HepG2 (cell line): ENCODE measurements around the gene SSBP4. TPM values are rescaled to one million over a fixed set of nuclear protein-coding genes. Genes with fewer than 3 reads are reported as not detected.
A peak's percentile ranks its signal among the peaks of the same experiment; 100 is the strongest.

Experiments
- CEBPG ChIP-seq: IDR thresholded peaks from 2 replicates; pipeline ENCODE4 v1.6.1; 2016
- CREM ChIP-seq, 2 experiments: sonication (generic) in 1 of 2; formaldehyde crosslinking in 1 of 2; IDR thresholded peaks; 2 replicates each; pipeline versions ENCODE4 v1.4.0 to v1.6.1; 2016 to 2020; ENCODE audit warnings: antibody characterized with exemption in 1 of 2, mild to moderate bottlenecking in 1 of 2, missing genetic modification reagents in 1 of 2
- ELF4 ChIP-seq: sonication (generic); formaldehyde crosslinking; IDR thresholded peaks from 2 replicates; pipeline ENCODE4 v1.5.0; 2020; ENCODE audit warnings: missing genetic modification reagents, mild to moderate bottlenecking, moderate library complexity, borderline replicate concordance
- HMGXB3 ChIP-seq: sonication (generic); formaldehyde crosslinking; IDR thresholded peaks from 2 replicates; pipeline ENCODE4 v1.4.0; 2020; ENCODE audit warnings: missing genetic modification reagents, borderline replicate concordance
- HNF4A ChIP-seq: sonication (generic); formaldehyde crosslinking; IDR thresholded peaks from 2 replicates; pipeline ENCODE4 v1.4.0; 2020; ENCODE audit warnings: missing genetic modification reagents
- JARID2 ChIP-seq: sonication (generic); formaldehyde crosslinking; IDR thresholded peaks from 2 replicates; pipeline ENCODE4 v1.8.1; 2023; ENCODE audit warnings: missing genetic modification reagents, inconsistent platforms; ENCODE audit not compliant: insufficient replicate concordance
- KAT7 ChIP-seq: IDR thresholded peaks from 2 replicates; pipeline ENCODE4 v1.6.1; 2018; ENCODE audit warnings: borderline replicate concordance, missing compliant biosample characterization
- NCOA2 ChIP-seq: sonication (generic); formaldehyde crosslinking; IDR thresholded peaks from 2 replicates; pipeline ENCODE4 v1.8.0; 2022; ENCODE audit warnings: inconsistent platforms
- REST ChIP-seq, 2 experiments: IDR thresholded peaks; 2 replicates each; pipeline ENCODE4 v1.6.1; 2011 to 2012; ENCODE audit warnings: low read length in 2 of 2, borderline replicate concordance in 1 of 2, low read depth in 1 of 2, mild to moderate bottlenecking in 1 of 2, moderate library complexity in 1 of 2
- SNRNP70 ChIP-seq: fragments of 200-400 bp; formaldehyde crosslinking; IDR thresholded peaks from 2 replicates; pipeline ENCODE4 v1.6.1; 2017; ENCODE audit warnings: mild to moderate bottlenecking, low read depth, low read length, moderate library complexity
- SRSF1 ChIP-seq: fragments of 200-400 bp; formaldehyde crosslinking; optimal IDR thresholded peaks from 2 replicates; pipeline ENCODE3; 2017; ENCODE audit warnings: mild to moderate bottlenecking, low read depth, low read length, moderate library complexity
- STAG1 ChIP-seq: sonication (generic); formaldehyde crosslinking; IDR thresholded peaks from 2 replicates; pipeline ENCODE4 v1.4.0; 2020; ENCODE audit warnings: missing genetic modification reagents
- TGIF2 ChIP-seq: IDR thresholded peaks from 2 replicates; pipeline ENCODE4 v1.6.1; 2016; ENCODE audit warnings: control low read depth, missing compliant biosample characterization
- ZKSCAN1 ChIP-seq: fragments of 150-350 bp; IDR thresholded peaks from 2 replicates; pipeline ENCODE4 v1.6.1; 2014; ENCODE audit warnings: low read length
- ZNF205 ChIP-seq: IDR thresholded peaks from 2 replicates; pipeline ENCODE4 v1.6.1; 2018; ENCODE audit warnings: missing biosample characterization, missing genetic modification reagents
- ZNF3 ChIP-seq: IDR thresholded peaks from 2 replicates; pipeline ENCODE4 v1.7.0; 2017; ENCODE audit warnings: inconsistent platforms
- ZNF562 ChIP-seq: sonication (generic); formaldehyde crosslinking; IDR thresholded peaks from 2 replicates; pipeline ENCODE4 v1.8.0; 2022; ENCODE audit warnings: missing genetic modification reagents, borderline replicate concordance
- ZNF720 ChIP-seq: sonication (generic); formaldehyde crosslinking; IDR thresholded peaks from 2 replicates; pipeline ENCODE4 v1.4.0; 2020; ENCODE audit warnings: missing genetic modification reagents
- ZNF781 ChIP-seq: sonication (generic); formaldehyde crosslinking; IDR thresholded peaks from 2 replicates; pipeline ENCODE4 v1.5.1; 2020; ENCODE audit warnings: borderline replicate concordance, mild to moderate bottlenecking, missing genetic modification reagents; ENCODE audit errors: not compliant biosample characterization
- ZNF784 ChIP-seq: sonication (generic); formaldehyde crosslinking; IDR thresholded peaks from 2 replicates; pipeline ENCODE4 v1.5.1; 2020; ENCODE audit warnings: missing genetic modification reagents, mild to moderate bottlenecking, borderline replicate concordance
- polyA plus RNA-seq, 8 experiments: library from polyadenylated mRNA; depleted of rRNA in 3 of 8; stranded (reverse) in 7 of 8; unstranded in 1 of 8; fragments of >200 nt; fragmentation: Illumina TruSeq in 4 of 8; extraction: Trizol in 4 of 8; gene quantifications; 2 replicates each; pipeline versions ENCODE4 v1.2.1 to v1.2.3, GENCODE V29; 2011 to 2016; ENCODE audit warnings: low read depth in 4 of 8, missing spikeins in 1 of 8, mixed read lengths in 1 of 8; ENCODE audit not compliant: insufficient read depth in 1 of 8
- total RNA-seq, 5 experiments: library from RNA; depleted of rRNA; stranded (reverse); fragments of >200 nt; fragmentation: Illumina TruSeq; extraction: Trizol; gene quantifications; 2 replicates each; pipeline ENCODE4 v1.2.3, GENCODE V29; 2016; ENCODE audit warnings: low read depth in 1 of 5

The SSBP4 gene
- total and polyA plus RNA-seq, 2 of the 13 experiments (the other 11 are each of a cell fraction or from before 2014, with no cell fraction given) = 20.8 to 39.5 TPM

GRCh38 chr19:18379803-18380747 is 39.1 kb upstream of the SSBP4 start (continued):
- TF ChIP-seq REST (IDR thresholded peaks at IDR 0.05; ENCODE audit: borderline replicate concordance in 1 of 2, low read depth in 1 of 2, low read length in 2 of 2) (peak in 1 of 2 experiments; percentile 82; a peak in 2 of 4 replicates), CREM (IDR thresholded peaks at IDR 0.05) (peak; percentile 95), CREM (CRISPR knock-in tag; IDR thresholded peaks at IDR 0.05) (no peak), ZNF205 (CRISPR knock-in tag) (peak; percentile 93), CEBPG (peak; percentile 72), HMGXB3 (CRISPR knock-in tag) (peak; percentile 89; the same call in 1 of the 2 replicates), ZKSCAN1 (0 out of 2 replicates have a peak, but pooled peaks have one; percentile 16), ZNF3 (CRISPR knock-in tag) (0 out of 2 replicates have a peak, but pooled peaks have one; percentile 21), JARID2 (CRISPR knock-in tag) (no peak), ZNF562 (CRISPR knock-in tag) (no peak), HNF4A (CRISPR knock-in tag) (peak; percentile 88), ELF4 (peak; percentile 90; the same call in 1 of the 2 replicates), SNRNP70 (no peak), ZNF720 (CRISPR knock-in tag) (no peak), ZNF781 (CRISPR knock-in tag) (peak; percentile 45), KAT7 (no peak), SRSF1 (no peak), NCOA2 (CRISPR knock-in tag) (peak; percentile 98), ZNF784 (CRISPR knock-in tag) (peak; percentile 90; the same call in 1 of the 2 replicates), STAG1 (no peak), TGIF2 (peak; percentile 84; the same call in 1 of the 2 replicates)
